GM23248 (cell line): ENCODE data around the gene MGAT3. TPM values are rescaled to one million over a fixed set of nuclear protein-coding genes. Genes with fewer than 3 reads are reported as not detected.

Source experiments
- DNase-seq: peaks from one replicate; pipeline ENCODE4 v3.0.0-alpha.2; 2015
- H2AFZ ChIP-seq: fragments of 200-600 bp; sonication (generic); 2 replicates; pipeline ENCODE4 v1.6.1; 2016; ENCODE audit warnings: antibody characterized with exemption
- H3F3A ChIP-seq: fragments of 200-600 bp; sonication (generic); 2 replicates; pipeline ENCODE4 v1.6.1; 2016; ENCODE audit warnings: mild to moderate bottlenecking, antibody characterized with exemption, mixed run types; ENCODE audit not compliant: insufficient read depth
- H3K27ac ChIP-seq: fragments of 200-600 bp; sonication (generic); 2 replicates; pipeline ENCODE4 v1.5.1; 2016; ENCODE audit warnings: mild to moderate bottlenecking
- H3K27me3 ChIP-seq: fragments of 200-600 bp; sonication (generic); replicated peaks from 2 replicates; pipeline ENCODE4 v1.6.1; 2016; ENCODE audit warnings: mild to moderate bottlenecking; ENCODE audit not compliant: insufficient read depth
- H3K36me3 ChIP-seq: fragments of 200-600 bp; sonication (generic); 2 replicates; pipeline ENCODE4 v1.6.1; 2016; ENCODE audit warnings: low read depth, mild to moderate bottlenecking
- H3K4me1 ChIP-seq: fragments of 200-600 bp; sonication (generic); 2 replicates; pipeline ENCODE4 v1.6.1; 2016; ENCODE audit warnings: mild to moderate bottlenecking; ENCODE audit not compliant: insufficient read depth
- H3K4me2 ChIP-seq: fragments of 200-600 bp; sonication (generic); one replicate; pipeline ENCODE4 v1.6.1; 2016; ENCODE audit warnings: mild to moderate bottlenecking; ENCODE audit not compliant: unreplicated experiment
- H3K4me3 ChIP-seq: fragments of 200-600 bp; sonication (generic); 2 replicates; pipeline ENCODE4 v1.5.1; 2016; ENCODE audit warnings: mild to moderate bottlenecking
- H3K79me2 ChIP-seq: fragments of 200-600 bp; sonication (generic); 2 replicates; pipeline ENCODE4 v1.6.1; 2016; ENCODE audit warnings: mild to moderate bottlenecking; ENCODE audit not compliant: insufficient read depth
- H3K9ac ChIP-seq: fragments of 200-600 bp; sonication (generic); 2 replicates; pipeline ENCODE4 v1.6.1; 2016; ENCODE audit warnings: mild to moderate bottlenecking
- H3K9me2 ChIP-seq: fragments of 200-600 bp; sonication (generic); 2 replicates; pipeline ENCODE4 v1.6.1; 2016; ENCODE audit warnings: mixed run types, mild to moderate bottlenecking, moderate library complexity; ENCODE audit not compliant: insufficient read depth
- H3K9me3 ChIP-seq: fragments of 200-600 bp; sonication (generic); one replicate; pipeline ENCODE4 v1.6.1; 2017; ENCODE audit warnings: low read depth
- H4K20me1 ChIP-seq: fragments of 200-600 bp; sonication (generic); 2 replicates; pipeline ENCODE4 v1.6.0; 2016; ENCODE audit not compliant: insufficient read depth
- EZH2 ChIP-seq: fragments of 200-600 bp; sonication (generic); IDR thresholded peaks from 2 replicates; pipeline ENCODE4 v1.6.1; 2018; ENCODE audit warnings: antibody characterized with exemption, mild to moderate bottlenecking; ENCODE audit not compliant: insufficient read depth, poor library complexity, severe bottlenecking
- EZH2phosphoT487 ChIP-seq: fragments of 200-600 bp; sonication (generic); IDR thresholded peaks from 2 replicates; pipeline ENCODE4 v1.6.1; 2018; ENCODE audit warnings: antibody characterized with exemption, moderate library complexity, mild to moderate bottlenecking, low read depth; ENCODE audit not compliant: insufficient read depth
- WGBS, 2 experiments: methylation state at CpG; one replicate each; pipeline ENCODE4 v1.1.6; 2015 to 2017; ENCODE audit warnings: low lambda C conversion rate in 2 of 2, low coverage in 1 of 2; ENCODE audit errors: missing lambda C conversion rate in 2 of 2; 5-methylcytosine and 5-hydroxymethylcytosine counted together
- in situ Hi-C: fragments of 300-500 bp; cut with MboI; formaldehyde crosslinking; loops from 2 replicates; pipeline ENCODE4 v1.15.0; 2020
- polyA plus RNA-seq: library from polyadenylated mRNA; unstranded; fragments of >200 nt; fragmentation: Nextera tagmentation; extraction: Ambion mirVana; gene quantifications from 2 replicates; pipeline ENCODE4 v1.2.1, GENCODE V29; 2016
- total RNA-seq: library from RNA; depleted of rRNA; stranded (reverse); fragments of >200 nt; shearing (Covaris generic); gene quantifications from 2 replicates; pipeline ENCODE4 v1.2.3, GENCODE V29; 2014

The MGAT3 gene
- total and polyA plus RNA-seq, 2 experiments from 2014 or later: not detected

DNA sequence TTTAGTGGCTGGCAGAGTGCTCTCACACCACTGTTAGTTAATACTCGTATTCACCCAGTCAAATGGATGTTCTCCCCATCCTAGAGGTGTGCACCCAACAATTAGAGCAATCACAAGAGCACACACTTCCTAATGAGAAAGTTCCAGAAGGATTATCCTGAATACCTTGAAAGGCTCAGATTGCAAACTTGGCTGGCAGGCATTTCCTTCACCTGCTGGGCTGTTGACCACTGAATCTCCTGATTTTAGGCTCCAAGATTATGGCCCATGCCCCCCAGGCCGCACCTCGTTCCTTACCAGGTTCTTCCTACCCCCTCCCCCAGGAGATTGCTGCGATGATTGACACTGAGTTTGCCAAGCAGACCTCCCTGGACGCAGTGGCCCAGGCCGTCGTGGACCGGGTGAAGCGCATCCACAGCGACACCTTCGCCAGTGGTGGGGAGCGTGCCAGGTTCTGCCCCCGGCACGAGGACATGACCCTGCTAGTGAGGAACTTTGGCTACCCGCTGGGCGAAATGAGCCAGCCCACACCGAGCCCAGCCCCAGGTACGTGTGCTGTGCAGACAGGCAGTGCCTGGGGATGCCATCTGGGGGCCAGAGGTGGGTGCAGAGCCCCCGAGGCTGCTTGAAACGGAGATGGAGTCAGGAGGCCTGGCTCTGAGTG, 30.3 kb upstream of the MGAT3 start:
- TF ChIP-seq EZH2: no peak
- TF ChIP-seq EZH2phosphoT487: no peak
- Histone ChIP-seq H4K20me1 (no peaks in the 10 kb centered on the region), H3K36me3 (peaks cover 11% of the 10 kb centered on the region; the same call in 1 of the 2 replicates), H3K27ac (no peak overlapping the region), H3K4me2 (no peak overlapping the region), H3K4me1 (peaks cover 4% of the 10 kb centered on the region), H3K4me3 (no peak overlapping the region), H3F3A (no peaks in the 10 kb centered on the region), H2AFZ (no peak overlapping the region), H3K9ac (no peak overlapping the region), H3K79me2 (no peaks in the 10 kb centered on the region), H3K9me3 (no peaks in the 10 kb centered on the region), H3K27me3 (no peaks in the 10 kb centered on the region), H3K9me2 (no peaks in the 10 kb centered on the region)
- WGBS, 2 experiments: 92 to 94% methylated on average over 20 of the region's 20 CpGs
- no peak for DNase-seq
- in situ Hi-C loops: no loop called here

DNA sequence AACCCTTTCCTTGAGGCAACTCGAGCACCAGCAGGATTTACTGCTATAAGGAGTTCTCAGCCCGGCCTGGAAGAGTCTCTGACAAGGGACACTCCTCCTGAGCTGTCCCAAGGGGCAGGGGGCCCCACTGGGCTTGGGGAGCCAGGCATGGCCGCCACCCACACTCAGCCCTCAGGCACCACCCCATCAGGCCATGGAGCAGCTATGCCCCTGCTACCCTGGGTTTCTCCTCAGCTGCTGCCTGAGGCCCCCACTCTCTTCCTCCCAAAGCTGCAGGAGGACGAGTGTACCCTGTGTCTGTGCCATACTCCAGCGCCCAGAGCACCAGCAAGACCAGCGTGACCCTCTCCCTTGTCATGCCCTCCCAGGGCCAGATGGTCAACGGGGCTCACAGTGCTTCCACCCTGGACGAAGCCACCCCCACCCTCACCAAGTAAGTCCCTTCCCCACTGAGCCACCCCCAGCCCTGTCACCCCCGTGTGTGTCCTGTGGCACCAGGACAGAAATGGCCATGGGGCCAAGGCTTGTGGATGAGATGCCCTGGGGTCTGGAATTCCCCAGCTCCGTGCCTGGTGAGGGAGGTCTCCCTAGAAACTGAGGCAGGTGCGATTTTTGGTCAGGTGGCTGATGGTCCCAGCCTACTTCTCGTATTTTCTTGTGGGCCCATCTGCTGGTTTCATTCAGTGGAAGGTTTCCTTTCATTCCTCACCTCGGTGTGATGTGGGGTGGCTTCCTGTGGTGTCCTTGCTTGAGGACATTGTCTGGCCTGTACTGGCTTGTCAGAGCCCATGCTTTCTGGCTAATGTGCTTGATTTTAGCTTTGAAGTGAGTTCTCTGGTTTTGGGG, 28.8 kb upstream of the MGAT3 start:
- H3K27ac ChIP-seq: no peak overlapping the region
- peaks cover 8% of the 10 kb centered on the region for H3K4me1 ChIP-seq
- no peak for DNase-seq
- H3K9me2 ChIP-seq: no peaks in the 10 kb centered on the region
- H4K20me1 ChIP-seq: no peaks in the 10 kb centered on the region
- no peaks in the 10 kb centered on the region for H3K27me3 ChIP-seq
- no peak overlapping the region for H3K4me3 ChIP-seq
- WGBS, 2 experiments: 89 to 92% methylated on average over 9 to 13 of the region's 13 CpGs
- in situ Hi-C loops: no loop called here
- H3K4me2 ChIP-seq: no peak overlapping the region
- H3K9ac ChIP-seq: no peak overlapping the region
- no peaks in the 10 kb centered on the region for H3K9me3 ChIP-seq
- no peak overlapping the region for H2AFZ ChIP-seq
- no peaks in the 10 kb centered on the region for H3F3A ChIP-seq
- TF ChIP-seq EZH2phosphoT487: no peak
- TF ChIP-seq EZH2: no peak
- no peaks in the 10 kb centered on the region for H3K79me2 ChIP-seq
- H3K36me3 ChIP-seq: peaks cover 11% of the 10 kb centered on the region; the same call in 1 of the 2 replicates

DNA sequence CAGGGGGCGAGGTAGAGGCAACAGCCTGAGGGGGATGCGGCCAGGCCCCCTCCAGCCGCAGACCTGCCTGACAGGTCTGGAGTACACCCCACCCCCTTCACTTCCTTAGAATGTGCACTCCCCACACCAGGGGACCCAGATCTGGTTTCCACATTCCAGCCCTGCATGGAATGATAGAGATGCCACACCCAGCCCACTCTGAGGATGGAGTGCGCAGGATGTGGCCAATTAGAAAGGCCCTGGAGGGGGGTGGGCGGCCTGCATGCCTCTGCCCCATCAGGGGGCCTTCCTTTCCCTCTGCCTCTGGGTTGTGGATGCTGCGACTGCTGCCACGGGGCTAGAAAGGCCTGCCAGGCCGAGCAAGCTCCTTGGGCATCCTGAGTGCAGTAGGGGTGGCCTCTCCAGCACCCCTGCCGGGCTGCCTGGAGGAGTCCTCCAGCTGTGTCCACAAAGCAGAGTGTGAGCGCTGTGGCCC, 28.2 kb upstream of the MGAT3 start:
- H3K9me2 ChIP-seq: no peaks in the 10 kb centered on the region
- H3F3A ChIP-seq: no peaks in the 10 kb centered on the region
- H3K36me3 ChIP-seq: peaks cover 9% of the 10 kb centered on the region; the same call in 1 of the 2 replicates
- no peaks in the 10 kb centered on the region for H3K9me3 ChIP-seq
- no peaks in the 10 kb centered on the region for H3K27me3 ChIP-seq
- DNase-seq: no peak
- no peaks in the 10 kb centered on the region for H4K20me1 ChIP-seq
- in situ Hi-C loops: no loop called here
- no peak overlapping the region for H2AFZ ChIP-seq
- no peak for TF ChIP-seq EZH2
- TF ChIP-seq EZH2phosphoT487: no peak
- no peak overlapping the region for H3K4me3 ChIP-seq
- H3K4me1 ChIP-seq: peaks cover 8% of the 10 kb centered on the region
- 76 to 85% methylated on average over 10 of the region's 10 CpGs for WGBS, 2 experiments
- no peak overlapping the region for H3K4me2 ChIP-seq
- no peak overlapping the region for H3K9ac ChIP-seq
- H3K79me2 ChIP-seq: no peaks in the 10 kb centered on the region
- no peak overlapping the region for H3K27ac ChIP-seq

DNA sequence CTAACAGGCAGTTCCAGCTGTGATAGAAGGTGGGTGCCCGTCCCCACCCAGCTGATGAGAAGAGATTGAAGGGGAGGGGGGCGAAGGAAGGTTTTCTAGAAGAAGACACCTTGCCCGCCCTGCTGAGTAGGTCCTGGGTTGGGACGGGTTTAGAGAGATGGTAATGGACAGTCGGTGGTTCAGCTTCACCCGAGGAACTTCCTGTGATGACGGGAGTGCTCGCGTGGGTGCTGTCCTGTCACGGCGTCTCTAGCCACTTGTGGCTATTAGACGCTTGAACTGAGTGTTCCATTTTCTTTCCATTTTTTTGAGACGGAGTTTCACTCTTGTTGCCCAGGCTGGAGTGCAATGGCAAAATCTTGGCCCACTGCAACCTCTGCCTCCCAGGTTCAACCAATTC, 27.6 kb upstream of the MGAT3 start:
- in situ Hi-C loops: no loop called here
- H3K4me1 ChIP-seq: peaks cover 8% of the 10 kb centered on the region
- no peak for TF ChIP-seq EZH2phosphoT487
- TF ChIP-seq EZH2: no peak
- no peak overlapping the region for H3K9ac ChIP-seq
- H3K9me2 ChIP-seq: no peaks in the 10 kb centered on the region
- H3K4me3 ChIP-seq: no peak overlapping the region
- H3K79me2 ChIP-seq: no peaks in the 10 kb centered on the region
- 98% methylated on average over 13 of the region's 13 CpGs for WGBS, 2 experiments
- H3F3A ChIP-seq: no peaks in the 10 kb centered on the region
- no peaks in the 10 kb centered on the region for H4K20me1 ChIP-seq
- no peak overlapping the region for H2AFZ ChIP-seq
- H3K27me3 ChIP-seq: no peaks in the 10 kb centered on the region
- peaks cover 3% of the 10 kb centered on the region; the same call in 1 of the 2 replicates for H3K36me3 ChIP-seq
- H3K27ac ChIP-seq: no peak overlapping the region
- no peaks in the 10 kb centered on the region for H3K9me3 ChIP-seq
- no peak overlapping the region for H3K4me2 ChIP-seq
- no peak for DNase-seq
